Caco-2 (cell line): ENCODE data around the gene LRRN3. TPM values are rescaled to one million over a fixed set of nuclear protein-coding genes. Genes with fewer than 3 reads are reported as not detected.

ENCODE experiments used
- BruUV-seq: library from RNA; stranded (reverse); fragments of 400-500 nt; replicated peaks from 2 replicates; lab custom pipeline; 2021; lab: Mats Ljungman, UMichigan
- CTCF ChIA-PET: fragments of 300-600 bp; sonication (Branson Sonifier 250); formaldehyde crosslinking; loops from one replicate; lab custom pipeline; 2022; ENCODE audit warnings: antibody characterized with exemption; lab: Charles Lee
- POLR2A ChIA-PET: fragments of 300-600 bp; sonication (Branson Sonifier 250); formaldehyde crosslinking; loops from one replicate; lab custom pipeline; 2022; ENCODE audit warnings: antibody characterized with exemption; lab: Charles Lee
- DNase-seq, 2 experiments: peaks; one replicate each; pipeline versions ENCODE4 v3.0.0 to v3.0.0-alpha.2; 2020 to 2022
- H3K27me3 ChIP-seq: replicated peaks from 2 replicates; pipeline ENCODE4 v1.6.0; 2011; ENCODE audit warnings: low read length; ENCODE audit not compliant: control insufficient read depth, insufficient read depth
- H3K36me3 ChIP-seq: 2 replicates; pipeline ENCODE4 v1.5.1; 2011; ENCODE audit warnings: low read length; ENCODE audit not compliant: control insufficient read depth, insufficient read depth
- H3K4me1 ChIP-seq: fragments of 250-450 bp; sonication (Bioruptor Pico); 2 replicates; pipeline ENCODE4 v1.5.1; 2020; ENCODE audit warnings: mild to moderate bottlenecking
- H3K4me3 ChIP-seq: 2 replicates; pipeline ENCODE4 v1.5.1; 2011; ENCODE audit warnings: low read depth, mild to moderate bottlenecking, control low read depth, low read length
- H3K9me3 ChIP-seq: fragments of 250-450 bp; sonication (Bioruptor Pico); 2 replicates; pipeline ENCODE4 v1.5.1; 2020; ENCODE audit warnings: mild to moderate bottlenecking, moderate library complexity
- H3K27ac Mint-ChIP-seq: one replicate; pipeline ENCODE4 v1.8.0; 2022; ENCODE audit warnings: mixed read lengths; ENCODE audit not compliant: unreplicated experiment
- H3K27me3 Mint-ChIP-seq: one replicate; pipeline ENCODE4 v1.8.0; 2022; ENCODE audit warnings: mixed read lengths; ENCODE audit not compliant: insufficient read depth, unreplicated experiment
- H3K36me3 Mint-ChIP-seq: one replicate; pipeline ENCODE4 v1.8.0; 2022; ENCODE audit warnings: mild to moderate bottlenecking, mixed read lengths; ENCODE audit not compliant: insufficient read depth, unreplicated experiment
- H3K4me1 Mint-ChIP-seq: one replicate; pipeline ENCODE4 v1.8.0; 2022; ENCODE audit warnings: low read depth, mixed read lengths; ENCODE audit not compliant: unreplicated experiment
- H3K4me3 Mint-ChIP-seq: one replicate; pipeline ENCODE4 v1.8.0; 2022; ENCODE audit warnings: mild to moderate bottlenecking, moderate library complexity, mixed read lengths; ENCODE audit not compliant: unreplicated experiment
- H3K9me3 Mint-ChIP-seq: one replicate; pipeline ENCODE4 v1.8.0; 2022; ENCODE audit warnings: mixed read lengths; ENCODE audit not compliant: unreplicated experiment
- CTCF ChIP-seq, 2 experiments: fragments of 200-600 bp in 1 of 2; IDR thresholded peaks; 1 replicate in 1 of 2; 2 replicates in 1 of 2; pipeline versions ENCODE4 v1.5.1 to v1.8.0; 2011 to 2022; ENCODE audit warnings: antibody characterized with exemption in 1 of 2, control low read depth in 1 of 2, inconsistent platforms in 1 of 2, low read depth in 1 of 2, low read length in 1 of 2, mild to moderate bottlenecking in 1 of 2, moderate library complexity in 1 of 2; ENCODE audit not compliant: insufficient read depth in 1 of 2, severe bottlenecking in 1 of 2, unreplicated experiment in 1 of 2
- intact Hi-C: fragments of 100-400 bp; cut with micrococcal nuclease; formaldehyde crosslinking; loops from one replicate; pipeline ENCODE4 v1.10.0; 2022; ENCODE audit not compliant: unreplicated experiment
- total RNA-seq: library from RNA; stranded (reverse); gene quantifications from 2 replicates; pipeline ENCODE4 v1.2.3, GENCODE V29; 2022

Gene LRRN3
- total RNA-seq, 1 experiment from 2014 or later: 0.68 TPM

GRCh38 chr7:111173528-111173927, 82.6 kb downstream of the LRRN3 start:
- no peak for DNase-seq
- H3K4me1 Mint-ChIP-seq: peaks cover 6% of the 10 kb centered on the region
- no peak for TF ChIP-seq CTCF (IDR thresholded peaks at IDR 0.05; ENCODE audit: insufficient read depth in 1 of 2, low read depth in 1 of 2, low read length in 1 of 2, severe bottlenecking in 1 of 2, unreplicated experiment in 1 of 2)
- Histone ChIP-seq H3K4me3 (no peak overlapping the region), H3K4me1 (0 out of 2 replicates have a peak, but pooled peaks cover 4% of the 10 kb centered on the region), H3K27me3 (no peaks in the 10 kb centered on the region), H3K36me3 (no peaks in the 10 kb centered on the region), H3K9me3 (no peaks in the 10 kb centered on the region)
- BruUV-seq: no TSS peak
- no peaks in the 10 kb centered on the region for H3K36me3 Mint-ChIP-seq
- no peak overlapping the region for H3K4me3 Mint-ChIP-seq
- intact Hi-C loops: no loop called here
- no peaks in the 10 kb centered on the region for H3K9me3 Mint-ChIP-seq
- POLR2A ChIA-PET: no interaction called here
- H3K27me3 Mint-ChIP-seq: no peaks in the 10 kb centered on the region
- CTCF ChIA-PET: no interaction called here
- H3K27ac Mint-ChIP-seq: no peak overlapping the region

- Mint-ChIP-seq H3K4me1 (peaks cover 6% of the 10 kb centered on the region), H3K27ac (no peak overlapping the region), H3K36me3 (no peaks in the 10 kb centered on the region), H3K9me3 (no peaks in the 10 kb centered on the region), H3K4me3 (no peak overlapping the region), H3K27me3 (no peaks in the 10 kb centered on the region)
- BruUV-seq: no TSS peak
- CTCF ChIA-PET: no interaction called here
- DNase-seq: no peak
- POLR2A ChIA-PET: no interaction called here
- no peak for TF ChIP-seq CTCF (IDR thresholded peaks at IDR 0.05; ENCODE audit: insufficient read depth in 1 of 2, low read depth in 1 of 2, low read length in 1 of 2, severe bottlenecking in 1 of 2, unreplicated experiment in 1 of 2)
- no peak overlapping the region for H3K4me3 ChIP-seq
- intact Hi-C loops: no loop called here
- no peaks in the 10 kb centered on the region for H3K36me3 ChIP-seq
- H3K27me3 ChIP-seq: no peaks in the 10 kb centered on the region
- H3K4me1 ChIP-seq: 0 out of 2 replicates have a peak, but pooled peaks cover 4% of the 10 kb centered on the region
- H3K9me3 ChIP-seq: no peaks in the 10 kb centered on the region
These were observed 83.1 kb downstream of the LRRN3 start for GRCh38 chr7:111173990-111174389.

GRCh38 chr7:111174510-111174909, 83.6 kb downstream of the LRRN3 start:
- Mint-ChIP-seq H3K4me3 (no peak overlapping the region), H3K27ac (no peak overlapping the region), H3K9me3 (no peaks in the 10 kb centered on the region), H3K36me3 (no peaks in the 10 kb centered on the region), H3K4me1 (peaks cover 6% of the 10 kb centered on the region), H3K27me3 (no peaks in the 10 kb centered on the region)
- ChIA-PET POLR2A (no interaction called here), CTCF (no interaction called here)
- Histone ChIP-seq H3K4me1 (0 out of 2 replicates have a peak, but pooled peaks cover 4% of the 10 kb centered on the region), H3K4me3 (no peak overlapping the region), H3K27me3 (no peaks in the 10 kb centered on the region), H3K9me3 (no peaks in the 10 kb centered on the region), H3K36me3 (no peaks in the 10 kb centered on the region)
- no peak for TF ChIP-seq CTCF (IDR thresholded peaks at IDR 0.05; ENCODE audit: insufficient read depth in 1 of 2, low read depth in 1 of 2, low read length in 1 of 2, severe bottlenecking in 1 of 2, unreplicated experiment in 1 of 2)
- no peak for DNase-seq
- no TSS peak for BruUV-seq
- intact Hi-C loops: no loop called here
